Endothelial cell of umbilical vein (primary cell): ENCODE measurements around the gene TMPRSS9. TPM values are rescaled to one million over a fixed set of nuclear protein-coding genes. Genes with fewer than 3 reads are reported as not detected.
"Not testable (repeated sequence)": the region's sequence is repeated elsewhere in the genome, so short reads cannot be mapped to it uniquely, and the experiment has no call there.

Experiments
- BruUV-seq: library from RNA; stranded (reverse); fragments of 400-500 nt; replicated peaks from 2 replicates; lab custom pipeline; 2021; lab: Mats Ljungman, UMichigan
- CTCF ChIA-PET: fragments of 300-600, 350-600 bp; sonication (Branson Sonifier 250); formaldehyde crosslinking; loops from one replicate; lab custom pipeline; 2021; ENCODE audit warnings: antibody characterized with exemption, inconsistent platforms; lab: Charles Lee
- POLR2A ChIA-PET: fragments of 300-600, 350-600 bp; sonication (Branson Sonifier 250); formaldehyde crosslinking; loops from one replicate; lab custom pipeline; 2021; ENCODE audit warnings: antibody characterized with exemption, inconsistent platforms; lab: Charles Lee
- DNase-seq: peaks from one replicate; pipeline ENCODE4 v3.0.0-alpha.2; 2011; ENCODE audit warnings: low read depth, low spot score
- FAIRE-seq: peaks from 2 replicates; lab custom pipeline; 2011; peaks lifted over from hg19 to GRCh38; lab: Jason Lieb, UNC
- H2AFZ ChIP-seq: 2 replicates; pipeline ENCODE4 v1.6.0; 2012; ENCODE audit warnings: low read depth, low read length, control low read depth, inconsistent platforms
- H3K27ac ChIP-seq: 2 replicates; pipeline ENCODE4 v1.5.1; 2011; ENCODE audit warnings: low read depth, mild to moderate bottlenecking, control low read depth, low read length, moderate library complexity; ENCODE audit not compliant: insufficient read depth
- H3K27me3 ChIP-seq, 2 experiments: 2 replicates each; pipeline versions ENCODE4 v1.6.0 to v1.6.1; 2011; ENCODE audit warnings: low read length in 2 of 2, mixed read lengths in 1 of 2; ENCODE audit not compliant: control insufficient read depth in 2 of 2, insufficient read depth in 2 of 2
- H3K36me3 ChIP-seq, 2 experiments: 2 replicates in 1 of 2; 3 replicates in 1 of 2; pipeline ENCODE4 v1.5.1; 2011; ENCODE audit warnings: low read length in 2 of 2, mild to moderate bottlenecking in 1 of 2, moderate library complexity in 1 of 2; ENCODE audit not compliant: control insufficient read depth in 2 of 2, insufficient read depth in 2 of 2; ENCODE audit errors: extremely low read depth in 1 of 2
- H3K4me1 ChIP-seq: 3 replicates; pipeline ENCODE4 v1.5.1; 2011; ENCODE audit warnings: mild to moderate bottlenecking, low read length; ENCODE audit not compliant: control insufficient read depth, insufficient read depth; ENCODE audit errors: extremely low read depth
- H3K4me2 ChIP-seq: 2 replicates; pipeline ENCODE4 v1.6.1; 2011; ENCODE audit warnings: low read length, control low read depth, mixed read lengths; ENCODE audit not compliant: insufficient read depth
- H3K4me3 ChIP-seq, 3 experiments: fragments of 200-600 bp in 1 of 3; sonication (generic), shearing (Covaris generic) in 1 of 3; replicated peaks in 1 of 3; 2 replicates each; pipeline ENCODE4 v1.5.1; 2011 to 2016; ENCODE audit warnings: control low read depth in 3 of 3, low read length in 3 of 3, mild to moderate bottlenecking in 2 of 3, inconsistent platforms in 1 of 3, low read depth in 1 of 3, moderate library complexity in 1 of 3; ENCODE audit not compliant: insufficient read depth in 1 of 3
- H3K79me2 ChIP-seq: 2 replicates; pipeline ENCODE4 v1.6.0; 2012; ENCODE audit warnings: low read length, inconsistent platforms; ENCODE audit not compliant: control insufficient read depth, insufficient read depth
- H3K9ac ChIP-seq: replicated peaks from 2 replicates; pipeline ENCODE3; 2011; ENCODE audit warnings: low read length, control low read depth; ENCODE audit not compliant: insufficient read depth; ENCODE audit errors: extremely low read depth
- H3K9me1 ChIP-seq: replicated peaks from 3 replicates; pipeline ENCODE4 v1.6.0; 2011; ENCODE audit warnings: mild to moderate bottlenecking, low read length; ENCODE audit not compliant: control insufficient read depth, insufficient read depth; ENCODE audit errors: extremely low read depth
- H3K9me3 ChIP-seq: replicated peaks from 2 replicates; pipeline ENCODE4 v1.5.1; 2012; ENCODE audit warnings: low read length, inconsistent platforms; ENCODE audit not compliant: control insufficient read depth, insufficient read depth
- H4K20me1 ChIP-seq: replicated peaks from 2 replicates; pipeline ENCODE3; 2011; ENCODE audit warnings: mild to moderate bottlenecking, low read length; ENCODE audit not compliant: control insufficient read depth, insufficient read depth; ENCODE audit errors: extremely low read depth
- EZH2 ChIP-seq: IDR thresholded peaks from 2 replicates; pipeline ENCODE4 v1.6.1; 2012; ENCODE audit warnings: borderline replicate concordance, low read depth, mild to moderate bottlenecking, moderate library complexity, low read length, inconsistent platforms; ENCODE audit not compliant: severe bottlenecking
- FOS ChIP-seq: IDR thresholded peaks from 2 replicates; pipeline ENCODE4 v1.6.1; 2011; ENCODE audit warnings: mild to moderate bottlenecking, low read length, moderate library complexity, borderline replicate concordance; ENCODE audit not compliant: insufficient read depth
- GATA2 ChIP-seq: IDR thresholded peaks from 2 replicates; pipeline ENCODE4 v1.7.0; 2011; ENCODE audit warnings: low read depth, mild to moderate bottlenecking, moderate library complexity, mixed read lengths, low read length; ENCODE audit not compliant: insufficient read length, insufficient read depth
- JUN ChIP-seq: IDR thresholded peaks from 2 replicates; pipeline ENCODE4 v1.6.1; 2011; ENCODE audit warnings: borderline replicate concordance, low read depth; ENCODE audit not compliant: insufficient read length, insufficient read depth
- MAX ChIP-seq: IDR thresholded peaks from 2 replicates; pipeline ENCODE4 v1.6.1; 2011; ENCODE audit not compliant: insufficient read depth, insufficient read length
- MYC ChIP-seq: IDR thresholded peaks from one replicate; pipeline ENCODE4 v1.6.1; 2011; ENCODE audit warnings: mild to moderate bottlenecking, low read depth, low read length
- POLR2A ChIP-seq: IDR thresholded peaks from 2 replicates; pipeline ENCODE4 v1.6.1; 2012; ENCODE audit warnings: low read depth, mild to moderate bottlenecking, control low read depth, low read length
- POLR2AphosphoS5 ChIP-seq: IDR thresholded peaks from 2 replicates; pipeline ENCODE4 v1.6.1; 2012; ENCODE audit warnings: low read depth, mild to moderate bottlenecking, control low read depth, low read length, moderate library complexity; ENCODE audit not compliant: insufficient read depth
- dilution Hi-C: fragments of 300-500 bp; cut with MboI; formaldehyde crosslinking; loops from one replicate; pipeline ENCODE4 v1.15.0; 2019; ENCODE audit warnings: low sequenced_read_pairs; ENCODE audit not compliant: extremely low pct_ligation_motif_present
- intact Hi-C: fragments of 100-400 bp; cut with micrococcal nuclease; formaldehyde crosslinking; loops from one replicate; pipeline ENCODE4 v1.10.0; 2022
- polyA plus RNA-seq, 4 experiments: library from polyadenylated mRNA; depleted of rRNA in 3 of 4; stranded (reverse) in 3 of 4; unstranded in 1 of 4; fragments of >200 nt; gene quantifications; 2 replicates each; pipeline versions ENCODE4 v1.2.1 to v1.2.3, GENCODE V29; 2011 to 2012; ENCODE audit warnings: missing spikeins in 1 of 4
- total RNA-seq: library from RNA; stranded (reverse); gene quantifications from 2 replicates; pipeline ENCODE4 v1.2.3, GENCODE V29; 2021
- TF ChIP-seq, protein P1 (sequence below), 2 donors: IDR thresholded peaks; 1 replicate in 1 of 2; 2 replicates in 1 of 2; pipeline ENCODE4 v1.5.1; 2011; ENCODE audit warnings: low read length in 2 of 2, mild to moderate bottlenecking in 2 of 2, moderate library complexity in 2 of 2, control low read depth in 1 of 2, inconsistent platforms in 1 of 2, low read depth in 1 of 2; ENCODE audit not compliant: insufficient read depth in 1 of 2; ENCODE audit errors: extremely low read depth in 1 of 2

The TMPRSS9 gene
- total and polyA plus RNA-seq, 2 donors (not counting 3 experiments of a cell fraction or from before 2014, with no cell fraction given) = not detected

GRCh38 chr19:2458054-2458453, 98.0 kb downstream of the TMPRSS9 start:
- H4K20me1 ChIP-seq = no peaks in the 10 kb centered on the region
- H3K9ac ChIP-seq = no peak overlapping the region
- no peak overlapping the region for H3K4me3 ChIP-seq
- dilution Hi-C loops (no loop called here), intact Hi-C loops (no loop called here)
- no peak overlapping the region for H2AFZ ChIP-seq
- no peaks in the 10 kb centered on the region for H3K36me3 ChIP-seq
- no peaks in the 10 kb centered on the region for H3K9me3 ChIP-seq
- BruUV-seq = no TSS peak
- no peaks in the 10 kb centered on the region for H3K27me3 ChIP-seq
- H3K27ac ChIP-seq = no peak overlapping the region
- peaks cover 21% of the 10 kb centered on the region for H3K4me1 ChIP-seq
- H3K9me1 ChIP-seq = no peaks in the 10 kb centered on the region
- CTCF ChIA-PET = interaction anchor here (1.9 kb wide), 1 partner anchor 121 kb away, joined by 9 read pairs; no protein-coding TSS in a partner anchor
- DNase-seq (no peak), FAIRE-seq (no peak)
- POLR2A ChIA-PET = no interaction called here
- H3K4me2 ChIP-seq = no peak overlapping the region
- peaks cover 40% of the 10 kb centered on the region for H3K79me2 ChIP-seq
- TF ChIP-seq GATA2 (no peak), MAX (no peak), MYC (no peak), POLR2A (no peak), EZH2 (no peak), FOS (no peak), POLR2AphosphoS5 (no peak), JUN (no peak)
- TF ChIP-seq, protein P1, sequence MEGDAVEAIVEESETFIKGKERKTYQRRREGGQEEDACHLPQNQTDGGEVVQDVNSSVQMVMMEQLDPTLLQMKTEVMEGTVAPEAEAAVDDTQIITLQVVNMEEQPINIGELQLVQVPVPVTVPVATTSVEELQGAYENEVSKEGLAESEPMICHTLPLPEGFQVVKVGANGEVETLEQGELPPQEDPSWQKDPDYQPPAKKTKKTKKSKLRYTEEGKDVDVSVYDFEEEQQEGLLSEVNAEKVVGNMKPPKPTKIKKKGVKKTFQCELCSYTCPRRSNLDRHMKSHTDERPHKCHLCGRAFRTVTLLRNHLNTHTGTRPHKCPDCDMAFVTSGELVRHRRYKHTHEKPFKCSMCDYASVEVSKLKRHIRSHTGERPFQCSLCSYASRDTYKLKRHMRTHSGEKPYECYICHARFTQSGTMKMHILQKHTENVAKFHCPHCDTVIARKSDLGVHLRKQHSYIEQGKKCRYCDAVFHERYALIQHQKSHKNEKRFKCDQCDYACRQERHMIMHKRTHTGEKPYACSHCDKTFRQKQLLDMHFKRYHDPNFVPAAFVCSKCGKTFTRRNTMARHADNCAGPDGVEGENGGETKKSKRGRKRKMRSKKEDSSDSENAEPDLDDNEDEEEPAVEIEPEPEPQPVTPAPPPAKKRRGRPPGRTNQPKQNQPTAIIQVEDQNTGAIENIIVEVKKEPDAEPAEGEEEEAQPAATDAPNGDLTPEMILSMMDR (IDR thresholded peaks at IDR 0.05; ENCODE audit: extremely low read depth in 1 of 2, insufficient read depth in 1 of 2, low read depth in 1 of 2, low read length in 2 of 2) = no peak

DNA sequence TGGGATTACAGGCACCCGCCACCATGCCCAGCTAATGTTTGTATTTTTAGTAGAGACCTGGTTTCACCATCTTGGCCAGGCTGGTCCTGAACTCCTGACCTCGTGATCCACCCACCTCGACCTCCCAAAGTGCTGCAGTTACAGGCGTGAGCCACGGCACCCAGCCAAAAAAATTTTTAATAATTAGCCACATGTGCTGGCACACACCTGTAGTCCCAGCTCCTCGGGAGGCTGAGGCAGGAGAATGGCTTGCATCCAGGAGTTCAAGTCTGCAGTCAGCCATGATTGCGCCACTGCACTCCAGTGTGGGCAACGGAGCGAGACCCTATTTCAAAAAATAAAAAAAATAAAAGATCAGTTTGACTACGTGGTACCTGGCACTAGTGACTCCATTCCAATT, 98.7 kb downstream of the TMPRSS9 start:
- H3K4me3 ChIP-seq, H3K9me1 ChIP-seq, CTCF ChIA-PET, DNase-seq, H3K27ac ChIP-seq, H4K20me1 ChIP-seq, dilution Hi-C loops, intact Hi-C loops, FAIRE-seq, POLR2A ChIA-PET, H3K4me2 ChIP-seq, H3K27me3 ChIP-seq, H3K36me3 ChIP-seq, H2AFZ ChIP-seq, H3K9me3 ChIP-seq, BruUV-seq, H3K9ac ChIP-seq: not testable (repeated sequence)
- peaks cover 32% of the 10 kb centered on the region for H3K79me2 ChIP-seq
- H3K4me1 ChIP-seq = peaks cover 21% of the 10 kb centered on the region
